Measurements from ENCODE around the gene GOLGA8B. TPM values are rescaled to one million over a fixed set of nuclear protein-coding genes. Genes with fewer than 3 reads are reported as not detected.

Gene GOLGA8B, protein sequence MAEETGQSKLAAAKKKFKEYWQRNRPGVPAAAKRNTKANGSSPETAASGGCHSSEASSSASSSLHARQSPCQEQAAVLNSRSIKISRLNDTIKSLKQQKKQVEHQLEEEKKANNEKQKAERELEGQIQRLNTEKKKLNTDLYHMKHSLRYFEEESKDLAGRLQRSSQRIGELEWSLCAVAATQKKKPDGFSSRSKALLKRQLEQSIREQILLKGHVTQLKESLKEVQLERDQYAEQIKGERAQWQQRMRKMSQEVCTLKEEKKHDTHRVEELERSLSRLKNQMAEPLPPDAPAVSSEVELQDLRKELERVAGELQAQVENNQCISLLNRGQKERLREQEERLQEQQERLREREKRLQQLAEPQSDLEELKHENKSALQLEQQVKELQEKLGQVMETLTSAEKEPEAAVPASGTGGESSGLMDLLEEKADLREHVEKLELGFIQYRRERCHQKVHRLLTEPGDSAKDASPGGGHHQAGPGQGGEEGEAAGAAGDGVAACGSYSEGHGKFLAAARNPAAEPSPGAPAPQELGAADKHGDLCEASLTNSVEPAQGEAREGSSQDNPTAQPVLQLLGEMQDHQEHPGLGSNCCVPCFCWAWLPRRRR
- total RNA-seq, result 8.3 and 25.5 TPM in 2 replicates

DNA sequence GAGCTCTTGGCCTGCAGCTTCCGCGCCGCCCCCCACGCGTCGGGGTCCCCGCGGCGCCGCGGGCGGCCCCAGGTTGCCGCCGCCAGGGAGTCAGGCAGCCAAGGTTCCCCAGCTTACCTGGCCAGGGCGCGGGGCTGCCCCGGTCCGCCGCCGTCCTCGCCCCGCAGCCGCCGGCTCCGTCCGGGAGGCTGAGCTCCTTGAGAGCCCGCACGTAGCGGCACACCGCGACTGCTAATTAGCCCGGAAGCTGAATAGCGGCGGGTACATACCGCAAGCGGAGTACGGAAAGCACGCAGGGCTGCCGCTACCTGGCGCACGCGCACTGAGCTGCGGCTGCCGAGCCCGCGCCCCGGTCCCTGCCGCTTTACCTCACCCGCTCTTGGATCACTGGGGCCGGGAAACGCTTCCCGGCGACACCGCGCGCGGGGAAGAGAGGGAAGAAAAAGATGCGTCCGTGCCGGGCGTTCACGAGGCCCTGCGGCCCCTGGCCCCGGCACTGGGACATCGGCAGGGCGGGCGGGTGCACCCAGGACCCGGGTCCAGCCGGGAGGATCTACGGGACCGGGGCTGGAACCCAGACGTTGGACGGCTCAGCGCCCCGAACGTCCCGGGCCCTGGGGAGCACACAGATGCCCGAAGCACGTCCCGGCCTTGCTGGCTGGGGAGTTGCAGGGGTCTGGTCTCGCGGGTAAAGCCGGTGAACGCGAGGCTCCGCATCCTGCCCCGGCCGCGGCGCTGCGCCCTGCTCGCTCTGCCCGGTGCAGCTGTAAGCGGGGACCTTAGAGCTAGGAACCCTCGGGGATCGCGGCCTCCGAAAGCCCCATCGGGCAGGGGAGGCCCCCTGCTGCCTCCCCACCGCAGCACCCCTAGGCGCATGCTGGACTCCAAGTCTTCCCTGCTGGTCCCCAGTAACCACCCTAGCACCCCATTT lies at the start of gene GOLGA8B:
GOLGA8B (minus strand) TSS at position 253 of the 931 bp plus-strand sequence. CDS start 47,739 bp downstream, outside the sequence.

Other genes starting within 250 kb of the GOLGA8B start
- 7.0 and 15.7 TPM in 2 replicates for gene SLC12A6, start 245.9 kb downstream of the GOLGA8B start, total RNA-seq
- gene NOP10, start 240.5 kb downstream of the GOLGA8B start, total RNA-seq, result 201 and 295 TPM in 2 replicates
- gene NUTM1, start 240.3 kb downstream of the GOLGA8B start, total RNA-seq, result not detected in 2 replicates
- 17.6 and 23.5 TPM in 2 replicates for gene LPCAT4, start 216.5 kb downstream of the GOLGA8B start, total RNA-seq
- 2.9 and 7.0 TPM in 2 replicates for gene GOLGA8A, start 145.8 kb downstream of the GOLGA8B start, total RNA-seq
- not detected in 2 replicates for gene GJD2, start 171.3 kb upstream of the GOLGA8B start, total RNA-seq
- 0.65 TPM in 1 of 2 replicates, not detected in the other for gene ACTC1, start 211.9 kb upstream of the GOLGA8B start, total RNA-seq